Thymus (tissue), 11 donors: Measurements from ENCODE around the gene FAM187B. TPM values are rescaled to one million over a fixed set of nuclear protein-coding genes. Genes with fewer than 3 reads are reported as not detected.

Experiments
- DNase-seq, 9 donors: peaks; one replicate each; pipeline ENCODE4 v3.0.0-alpha.2; 2013; ENCODE audit warnings: low spot score in 9 of 9, low read depth in 6 of 9, missing footprints in 1 of 9
- H3K27ac ChIP-seq, 2 donors: one replicate each; pipeline ENCODE4 v1.5.1; 2013; ENCODE audit warnings: control low read depth in 1 of 2, low read depth in 1 of 2, low read length in 1 of 2, mild to moderate bottlenecking in 1 of 2, moderate library complexity in 1 of 2
- H3K27me3 ChIP-seq, 2 donors: one replicate each; pipeline ENCODE4 v1.5.1; 2013; ENCODE audit warnings: low read length in 1 of 2; ENCODE audit not compliant: control insufficient read depth in 2 of 2, insufficient read depth in 1 of 2
- H3K36me3 ChIP-seq, 2 donors: one replicate each; pipeline ENCODE4 v1.5.1; 2013; ENCODE audit warnings: low read length in 1 of 2, mild to moderate bottlenecking in 1 of 2, moderate library complexity in 1 of 2; ENCODE audit not compliant: control insufficient read depth in 2 of 2, insufficient read depth in 2 of 2
- H3K4me1 ChIP-seq, 2 donors: one replicate each; pipeline ENCODE4 v1.5.1; 2013; ENCODE audit warnings: low read length in 2 of 2; ENCODE audit not compliant: control insufficient read depth in 2 of 2, insufficient read depth in 2 of 2
- H3K4me3 ChIP-seq, 2 donors: one replicate each; pipeline ENCODE4 v1.5.1; 2013; ENCODE audit warnings: low read length in 2 of 2, control low read depth in 1 of 2, mild to moderate bottlenecking in 1 of 2
- H3K9me3 ChIP-seq, 2 donors: one replicate each; pipeline ENCODE4 v1.5.1; 2013; ENCODE audit warnings: low read length in 1 of 2, mild to moderate bottlenecking in 1 of 2; ENCODE audit not compliant: control insufficient read depth in 2 of 2, insufficient read depth in 1 of 2
- WGBS: extraction: QIAGEN DNeasy Blood & Tissue Kit; methylation state at CpG from one replicate; pipeline ENCODE4 v1.1.7; 2013; 5-methylcytosine and 5-hydroxymethylcytosine counted together
- polyA plus RNA-seq: library from polyadenylated mRNA; stranded (reverse); fragments of 200-250 nt; gene quantifications from one replicate; pipeline ENCODE4 v1.2.3, GENCODE V29; 2013
- total RNA-seq: library from RNA; stranded (reverse); fragments of 120-200 nt; gene quantifications from one replicate; pipeline ENCODE4 v1.2.4, GENCODE V29; 2013
- donor health status: healthy.

Gene FAM187B
- total and polyA plus RNA-seq, 2 donors, result 0.09 TPM; not detected in 1

DNA sequence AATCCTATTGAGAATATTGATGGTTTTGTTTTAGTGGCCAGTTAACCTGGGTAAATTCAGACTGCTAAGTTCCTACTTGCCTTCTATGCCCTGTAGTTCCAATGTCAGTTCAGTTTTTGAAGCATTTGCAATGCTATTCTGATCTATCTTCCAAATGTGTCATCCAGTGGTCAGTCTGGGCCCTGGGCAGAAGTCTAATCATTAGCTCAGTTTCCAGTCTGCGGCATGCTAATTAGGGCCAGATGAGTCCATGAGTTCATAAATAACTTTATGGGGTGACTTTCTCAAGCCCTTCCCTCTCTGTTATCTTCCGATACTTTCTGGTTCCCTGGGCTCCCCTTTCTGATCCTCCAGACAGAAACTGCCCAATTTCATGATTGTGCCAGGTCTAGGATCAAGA, 32.7 kb downstream of the FAM187B start:
- no peaks in the 10 kb centered on the region for H3K27me3 ChIP-seq
- H3K36me3 ChIP-seq, result no peaks in the 10 kb centered on the region
- no peak overlapping the region for H3K4me3 ChIP-seq
- WGBS, result 76% methylated on average over 2 of the region's 2 CpGs
- H3K9me3 ChIP-seq, result no peaks in the 10 kb centered on the region
- no peak for DNase-seq
- H3K27ac ChIP-seq, result no peak overlapping the region
- H3K4me1 ChIP-seq, result peaks cover 0 to 3% of the 10 kb centered on the region in 2 donors

DNA sequence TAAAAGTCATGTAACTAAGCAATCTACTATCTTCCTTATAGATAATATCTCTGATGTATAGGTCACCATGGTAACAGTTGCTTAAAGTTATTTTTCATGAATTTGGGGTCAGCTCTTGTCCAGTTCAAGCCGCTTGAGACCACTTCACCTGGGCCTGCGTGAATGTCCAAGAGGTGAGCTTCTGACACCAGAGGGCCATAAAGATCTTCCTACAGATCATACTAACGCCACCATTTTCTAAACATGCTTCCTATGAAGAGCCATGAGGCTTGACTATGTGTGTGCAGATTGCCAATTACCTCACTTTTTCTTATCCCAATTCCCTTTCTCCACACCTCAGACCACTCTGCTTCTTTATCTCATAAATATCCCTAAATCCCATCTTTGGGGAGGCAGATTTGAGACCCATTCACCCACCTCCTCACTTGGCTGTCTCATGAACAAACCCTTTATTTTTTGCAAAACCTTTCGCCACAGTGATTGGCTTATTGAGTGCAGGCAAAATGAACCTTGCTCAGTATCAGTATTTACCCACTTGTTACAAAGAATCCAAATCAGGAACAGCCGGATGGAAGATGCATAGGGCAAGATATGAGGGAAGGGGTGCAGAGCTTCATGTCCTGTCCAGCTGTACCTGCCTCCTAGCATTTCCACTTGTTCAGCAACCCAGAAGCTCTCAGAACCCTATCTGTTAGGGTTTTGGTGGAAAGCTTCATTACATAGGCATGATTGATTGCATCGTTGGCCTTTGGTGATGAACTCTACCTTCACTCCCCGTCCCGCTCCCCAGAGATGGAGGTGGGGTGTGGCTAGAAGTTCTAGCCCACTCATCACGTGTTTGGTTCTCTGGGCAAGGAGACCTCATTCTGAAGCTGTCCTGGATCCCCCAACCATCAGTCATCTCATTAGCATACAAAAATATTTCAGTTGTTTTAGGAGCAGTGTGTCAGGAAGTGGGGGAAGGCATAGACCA, 34.2 kb downstream of the FAM187B start:
- Histone ChIP-seq H3K36me3 (no peaks in the 10 kb centered on the region), H3K4me1 (no peaks in the 10 kb centered on the region), H3K27me3 (no peaks in the 10 kb centered on the region), H3K9me3 (no peaks in the 10 kb centered on the region), H3K27ac (no peak overlapping the region), H3K4me3 (no peak overlapping the region)
- 90% methylated on average over 9 of the region's 9 CpGs for WGBS
- no peak for DNase-seq

DNA sequence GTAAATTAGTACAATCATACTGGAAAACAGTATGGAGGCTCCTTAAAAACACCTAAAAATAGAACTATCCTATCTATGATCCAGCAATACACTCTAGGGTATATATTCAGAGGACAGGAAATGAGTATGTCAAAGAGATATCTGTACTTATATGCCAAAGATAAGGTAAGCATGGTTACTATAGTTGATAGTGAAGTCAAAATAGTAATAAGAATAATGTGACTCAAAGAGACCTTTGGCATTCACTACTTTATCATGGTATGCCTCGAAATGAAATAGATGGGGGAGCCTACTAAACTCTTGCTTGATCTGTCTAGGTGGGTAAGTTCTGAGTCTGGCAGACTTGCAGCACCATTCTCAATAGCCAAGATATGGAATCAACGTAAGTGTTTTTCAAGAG, 43.7 kb downstream of the FAM187B start:
- H3K9me3 ChIP-seq, result no peaks in the 10 kb centered on the region
- DNase-seq, result no peak
- no peaks in the 10 kb centered on the region for H3K36me3 ChIP-seq
- no peak overlapping the region for H3K27ac ChIP-seq
- H3K4me3 ChIP-seq, result no peak overlapping the region
- no peaks in the 10 kb centered on the region for H3K27me3 ChIP-seq
- peaks cover 0 to 3% of the 10 kb centered on the region in 2 donors for H3K4me1 ChIP-seq
- 91% methylated on average over 2 of the region's 2 CpGs for WGBS

DNA sequence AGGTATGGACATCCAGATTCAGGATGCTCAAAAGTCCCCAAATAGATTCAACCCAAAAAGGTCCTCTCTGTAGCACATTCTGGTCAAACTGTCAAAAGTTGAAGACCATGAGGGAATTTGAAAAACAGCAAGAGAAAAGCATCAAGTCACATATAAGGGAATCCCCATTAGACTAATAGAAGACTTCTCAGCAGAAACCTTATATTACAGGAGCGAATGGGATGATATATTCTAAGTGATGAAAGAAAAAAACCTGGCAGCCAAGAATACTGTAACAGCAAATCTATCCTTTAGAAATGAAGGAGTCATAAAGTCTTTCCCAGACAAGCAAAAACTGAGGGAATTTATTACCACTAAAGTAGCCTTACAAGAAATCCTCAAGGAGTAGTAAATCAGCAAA, 44.3 kb downstream of the FAM187B start:
- H3K4me3 ChIP-seq, result no peak overlapping the region
- H3K27me3 ChIP-seq, result no peaks in the 10 kb centered on the region
- H3K4me1 ChIP-seq, result peaks cover 0 to 9% of the 10 kb centered on the region in 2 donors
- H3K9me3 ChIP-seq, result no peaks in the 10 kb centered on the region
- WGBS, result 96% methylated on average over 1 of the region's 1 CpG
- DNase-seq, result no peak
- no peaks in the 10 kb centered on the region for H3K36me3 ChIP-seq
- H3K27ac ChIP-seq, result no peak overlapping the region

DNA sequence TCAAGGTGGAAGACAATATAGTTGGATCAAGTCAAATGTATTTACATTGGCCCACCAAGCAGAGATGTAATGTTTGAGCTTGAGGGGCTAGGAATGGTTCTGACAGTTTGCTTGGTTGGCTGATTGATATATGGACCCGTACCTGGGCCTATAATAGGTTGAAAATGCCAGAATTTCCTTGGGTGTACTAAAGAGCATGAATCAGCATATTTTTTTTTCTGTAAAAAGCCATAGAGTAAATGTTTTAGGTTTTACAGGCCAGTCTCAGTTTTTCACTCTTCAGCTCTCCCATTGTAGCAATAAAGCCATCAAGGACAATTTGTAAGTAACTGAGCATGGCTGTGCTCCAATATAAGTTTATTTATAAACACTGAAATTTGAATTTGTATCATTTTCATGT, 47.2 kb downstream of the FAM187B start:
- H3K27ac ChIP-seq, result no peak overlapping the region
- H3K9me3 ChIP-seq, result peaks cover 0 to 2% of the 10 kb centered on the region in 2 donors
- DNase-seq, result no peak
- H3K27me3 ChIP-seq, result no peaks in the 10 kb centered on the region
- peaks cover 5 to 13% of the 10 kb centered on the region in 2 donors for H3K4me1 ChIP-seq
- no peak overlapping the region for H3K4me3 ChIP-seq
- 97% methylated on average over 1 of the region's 1 CpG for WGBS
- no peaks in the 10 kb centered on the region for H3K36me3 ChIP-seq

DNA sequence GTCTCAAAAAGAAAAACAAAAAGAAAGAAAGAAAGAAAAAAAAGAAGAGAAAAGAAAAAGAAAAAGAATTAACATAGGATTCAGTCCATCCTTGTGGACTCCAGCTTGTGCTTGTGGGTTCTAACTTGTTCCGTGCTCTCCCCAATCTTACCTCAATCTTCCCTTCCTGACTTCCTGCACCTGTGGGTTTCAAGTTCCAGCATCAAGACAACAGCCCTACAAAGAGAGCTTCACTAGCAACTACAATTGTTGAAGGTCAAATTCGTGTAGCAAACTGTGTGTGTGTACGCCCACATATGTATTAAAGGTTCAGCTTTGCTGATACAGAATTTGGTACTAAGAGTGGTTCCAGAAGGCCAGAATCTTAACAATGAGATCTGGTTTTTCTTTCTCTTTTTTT, 48.7 kb downstream of the FAM187B start:
- Histone ChIP-seq H3K4me1 (peaks cover 5 to 13% of the 10 kb centered on the region in 2 donors), H3K36me3 (no peaks in the 10 kb centered on the region), H3K4me3 (no peak overlapping the region), H3K27me3 (no peaks in the 10 kb centered on the region), H3K27ac (no peak overlapping the region), H3K9me3 (peaks cover 0 to 2% of the 10 kb centered on the region in 2 donors)
- 12% methylated on average over 3 of the region's 3 CpGs for WGBS
- DNase-seq, result peak in 7 of 9 donors; percentile 6 to 63 (median 35)

DNA sequence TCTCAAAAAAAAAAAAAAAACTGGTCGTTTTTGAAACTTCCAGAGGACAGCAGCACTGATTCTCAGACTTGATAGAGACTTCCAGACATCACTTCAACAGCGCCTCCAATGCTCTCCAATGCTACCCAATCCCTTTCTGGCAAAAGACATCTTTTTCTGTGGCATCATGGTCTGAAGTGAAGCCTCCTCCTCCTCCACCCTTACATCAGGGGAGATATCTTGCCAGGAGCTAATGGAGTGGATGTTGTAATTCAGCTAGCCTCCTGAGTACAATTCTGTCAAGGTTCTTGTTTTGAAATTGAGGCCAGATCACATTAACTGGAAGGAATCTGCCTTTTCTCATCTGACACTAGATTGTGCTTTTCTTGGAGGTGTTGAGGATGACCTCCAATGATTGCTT, 49.8 kb downstream of the FAM187B start:
- Histone ChIP-seq H3K9me3 (peaks cover 0 to 2% of the 10 kb centered on the region in 2 donors), H3K4me1 (peaks cover 5 to 13% of the 10 kb centered on the region in 2 donors), H3K4me3 (no peak overlapping the region), H3K27me3 (no peaks in the 10 kb centered on the region), H3K27ac (no peak overlapping the region), H3K36me3 (no peaks in the 10 kb centered on the region)
- DNase-seq, result no peak
- WGBS, result 79% methylated on average over 2 of the region's 2 CpGs

DNA sequence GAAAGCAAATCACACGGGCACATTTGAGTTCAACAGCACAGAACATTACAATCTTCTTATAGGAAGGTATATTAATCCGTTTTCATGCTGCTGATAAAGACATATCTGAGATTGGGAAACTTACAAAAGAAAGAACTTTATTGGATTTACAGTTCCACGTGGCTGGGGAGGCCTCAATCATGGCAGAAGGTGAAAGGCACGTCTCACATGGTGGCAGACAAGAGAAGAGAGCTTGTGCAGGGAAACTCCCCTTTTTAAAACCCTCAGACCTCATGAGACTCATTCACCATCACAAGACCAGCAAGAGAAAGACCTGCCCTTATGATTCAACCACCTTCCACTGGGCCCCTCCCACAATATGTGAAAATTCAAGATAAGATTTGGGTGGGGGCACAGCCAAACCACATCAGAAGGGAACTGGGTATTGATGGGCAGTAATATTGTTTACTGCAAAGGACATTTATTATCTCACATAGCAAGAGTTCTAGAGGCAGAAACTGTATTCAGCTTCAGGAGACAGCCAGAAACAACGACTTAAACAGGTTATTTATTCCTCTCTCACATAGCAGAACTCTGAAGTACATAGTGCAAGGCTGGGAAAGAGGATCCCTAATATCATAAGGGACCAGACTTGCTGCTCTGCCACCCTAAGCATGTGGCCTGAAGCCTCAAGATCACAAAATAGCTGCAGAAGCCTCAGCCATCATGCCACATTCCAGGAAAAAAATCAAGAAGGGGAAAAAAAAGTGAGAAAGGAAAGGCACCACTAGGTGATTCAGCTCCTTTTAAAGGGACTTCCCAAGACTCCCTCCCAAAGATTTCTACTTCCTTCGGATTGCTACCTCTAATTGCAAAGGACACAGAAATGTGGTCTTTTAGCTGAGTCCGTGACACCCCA, 50.9 kb downstream of the FAM187B start:
- Histone ChIP-seq H3K4me3 (no peak overlapping the region), H3K27me3 (no peaks in the 10 kb centered on the region), H3K4me1 (peaks cover 5 to 13% of the 10 kb centered on the region in 2 donors), H3K9me3 (peaks cover 0 to 6% of the 10 kb centered on the region in 2 donors), H3K36me3 (no peaks in the 10 kb centered on the region), H3K27ac (no peak overlapping the region)
- 87% methylated on average over 7 of the region's 7 CpGs for WGBS
- no peak for DNase-seq

DNA sequence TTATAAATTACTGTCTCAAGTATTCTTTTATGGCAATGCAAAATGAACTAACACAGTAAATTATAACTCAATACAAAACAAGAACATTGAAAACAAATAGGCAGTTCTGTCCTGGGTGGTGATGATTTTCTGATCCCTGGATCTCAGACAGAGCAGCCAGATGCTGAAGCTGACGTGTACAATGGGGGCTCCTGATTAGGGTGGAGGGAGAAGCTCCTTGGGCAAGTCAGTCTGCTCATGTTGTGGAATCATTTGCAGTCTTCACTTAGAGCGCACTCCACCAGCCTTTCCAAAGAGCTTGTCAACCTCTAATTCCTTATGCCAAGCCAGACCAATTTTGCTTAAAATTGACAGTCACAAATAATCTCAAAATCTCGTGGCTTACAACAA, 52.4 kb downstream of the FAM187B start:
- 91% methylated on average over 3 of the region's 3 CpGs for WGBS
- H3K36me3 ChIP-seq, result no peaks in the 10 kb centered on the region
- no peak for DNase-seq
- H3K27me3 ChIP-seq, result no peaks in the 10 kb centered on the region
- H3K4me3 ChIP-seq, result no peak overlapping the region
- H3K4me1 ChIP-seq, result peaks cover 5 to 13% of the 10 kb centered on the region in 2 donors
- H3K9me3 ChIP-seq, result peaks cover 0 to 9% of the 10 kb centered on the region in 2 donors
- no peak overlapping the region for H3K27ac ChIP-seq
